Mesenchymal stem cell (in vitro differentiated cells and primary cell): ENCODE results near the gene ZNF616.

ENCODE experiments used
- DNase-seq: peaks from one replicate; pipeline ENCODE4 v3.0.0-alpha.2; 2013
- H2AFZ ChIP-seq: one replicate; pipeline ENCODE4 v1.6.1; 2013; ENCODE audit warnings: low read depth, mild to moderate bottlenecking, control low read depth, inconsistent platforms, low read length, moderate library complexity
- H2AK5ac ChIP-seq: 2 replicates; pipeline ENCODE4 v1.6.1; 2013; ENCODE audit warnings: low read length, moderate library complexity, mild to moderate bottlenecking, inconsistent platforms; ENCODE audit not compliant: severe bottlenecking
- H2BK120ac ChIP-seq: one replicate; pipeline ENCODE4 v1.6.1; 2013; ENCODE audit warnings: low read depth, mild to moderate bottlenecking, inconsistent platforms, low read length, moderate library complexity
- H2BK12ac ChIP-seq, 2 experiments: one replicate each; pipeline ENCODE4 v1.6.1; 2013; ENCODE audit warnings: inconsistent platforms in 2 of 2, low read length in 2 of 2, mild to moderate bottlenecking in 2 of 2, moderate library complexity in 2 of 2, control low read depth in 1 of 2
- H2BK15ac ChIP-seq: one replicate; pipeline ENCODE4 v1.6.1; 2013; ENCODE audit warnings: mild to moderate bottlenecking, low read depth, inconsistent platforms; ENCODE audit not compliant: poor library complexity, severe bottlenecking
- H2BK5ac ChIP-seq: 2 replicates; pipeline ENCODE4 v1.6.1; 2013; ENCODE audit warnings: low read depth, mild to moderate bottlenecking, low read length, control low read depth, inconsistent platforms; ENCODE audit not compliant: poor library complexity, severe bottlenecking
- H3K14ac ChIP-seq, 2 experiments: one replicate each; pipeline ENCODE4 v1.6.1; 2013; ENCODE audit warnings: inconsistent platforms in 2 of 2, low read length in 2 of 2, control low read depth in 1 of 2, mild to moderate bottlenecking in 1 of 2, moderate library complexity in 1 of 2
- H3K18ac ChIP-seq, 2 experiments: one replicate each; pipeline ENCODE4 v1.6.1; 2013; ENCODE audit warnings: inconsistent platforms in 2 of 2, low read length in 2 of 2, control low read depth in 1 of 2, low read depth in 1 of 2, mild to moderate bottlenecking in 1 of 2
- H3K23ac ChIP-seq, 2 experiments: one replicate each; pipeline ENCODE4 v1.6.1; 2013; ENCODE audit warnings: inconsistent platforms in 2 of 2, low read length in 2 of 2, mild to moderate bottlenecking in 2 of 2, moderate library complexity in 2 of 2, control low read depth in 1 of 2
- H3K27ac ChIP-seq: 2 replicates; pipeline ENCODE4 v1.5.1; 2013; ENCODE audit warnings: mild to moderate bottlenecking, moderate library complexity, low read length, control low read depth, inconsistent platforms; ENCODE audit not compliant: poor library complexity, severe bottlenecking
- H3K27me3 ChIP-seq, 2 experiments: 2 replicates each; pipeline versions ENCODE4 v1.6.1 to v1.7.0; 2013; ENCODE audit warnings: low read length in 2 of 2, mild to moderate bottlenecking in 2 of 2, moderate library complexity in 2 of 2, control low read depth in 1 of 2, inconsistent platforms in 1 of 2; ENCODE audit not compliant: control insufficient read depth in 1 of 2, insufficient read depth in 1 of 2
- H3K36me3 ChIP-seq, 2 experiments: 2 replicates each; pipeline versions ENCODE4 v1.6.1 to v1.7.0; 2013; ENCODE audit warnings: low read length in 2 of 2, control low read depth in 1 of 2, inconsistent platforms in 1 of 2, low read depth in 1 of 2, mild to moderate bottlenecking in 1 of 2; ENCODE audit not compliant: insufficient read depth in 2 of 2, control insufficient read depth in 1 of 2
- H3K4ac ChIP-seq, 2 experiments: one replicate each; pipeline ENCODE4 v1.6.1; 2013; ENCODE audit warnings: inconsistent platforms in 2 of 2, low read length in 2 of 2, mild to moderate bottlenecking in 2 of 2, moderate library complexity in 2 of 2, control low read depth in 1 of 2, low read depth in 1 of 2
- H3K4me1 ChIP-seq: 2 replicates; pipeline ENCODE4 v1.6.1; 2013; ENCODE audit warnings: low read depth, low read length, control low read depth; ENCODE audit not compliant: control insufficient read depth, insufficient read depth
- H3K4me2 ChIP-seq: 2 replicates; pipeline ENCODE4 v1.6.1; 2013; ENCODE audit warnings: low read length, mild to moderate bottlenecking, inconsistent platforms; ENCODE audit not compliant: poor library complexity, severe bottlenecking
- H3K4me3 ChIP-seq, 2 experiments: 2 replicates each; pipeline versions ENCODE4 v1.5.1 to v1.7.0; 2013; ENCODE audit warnings: low read length in 2 of 2, mild to moderate bottlenecking in 2 of 2, control low read depth in 1 of 2, low read depth in 1 of 2; ENCODE audit not compliant: insufficient read depth in 1 of 2
- H3K79me1 ChIP-seq: replicated peaks from 2 replicates; pipeline ENCODE4 v1.6.1; 2013; ENCODE audit warnings: mild to moderate bottlenecking, control low read depth, low read length, inconsistent platforms; ENCODE audit not compliant: poor library complexity, severe bottlenecking
- H3K9ac ChIP-seq: 2 replicates; pipeline ENCODE4 v1.7.0; 2013; ENCODE audit warnings: mild to moderate bottlenecking, low read length, moderate library complexity
- H3K9me3 ChIP-seq: 2 replicates; pipeline ENCODE4 v1.7.0; 2013; ENCODE audit warnings: mild to moderate bottlenecking, low read length; ENCODE audit not compliant: control insufficient read depth
- H4K8ac ChIP-seq: one replicate; pipeline ENCODE4 v1.6.1; 2013; ENCODE audit warnings: inconsistent platforms, mild to moderate bottlenecking, low read length, moderate library complexity
- H4K91ac ChIP-seq: one replicate; pipeline ENCODE4 v1.6.1; 2013; ENCODE audit warnings: mild to moderate bottlenecking, low read length, inconsistent platforms
- WGBS: methylation state at CpG from one replicate; pipeline ENCODE4 v1.1.7; 2013; ENCODE audit warnings: mixed read lengths; 5-methylcytosine and 5-hydroxymethylcytosine counted together

The ZNF616 gene

DNA sequence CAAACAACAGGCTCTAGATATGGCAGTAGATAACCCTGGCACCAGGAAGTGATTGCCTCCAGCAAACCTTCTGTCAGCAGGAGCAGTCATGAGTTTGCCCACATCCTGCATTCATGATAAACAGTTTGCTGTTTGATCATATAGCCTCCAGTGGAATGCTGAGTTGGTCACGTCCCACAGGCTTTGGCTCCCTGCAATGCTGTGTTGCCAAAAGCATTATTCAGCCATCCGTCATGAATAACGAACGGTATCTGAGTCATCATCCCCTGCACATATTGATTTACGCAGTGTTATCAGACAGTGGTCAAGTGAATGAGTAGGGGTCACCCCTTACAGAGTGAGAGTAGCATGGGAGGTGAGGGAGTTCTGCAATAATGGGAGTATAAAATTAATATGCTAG is 69.2 kb downstream of the ZNF616 start:
- peaks cover 99% of the 10 kb centered on the region for H3K9me3 ChIP-seq
- no peak overlapping the region for H2BK12ac ChIP-seq
- H2AFZ ChIP-seq, result no peak overlapping the region
- no peak overlapping the region for H2BK5ac ChIP-seq
- H3K14ac ChIP-seq, result no peak overlapping the region
- no peak overlapping the region for H3K23ac ChIP-seq
- peaks cover 19% of the 10 kb centered on the region for H3K79me1 ChIP-seq
- no peak overlapping the region for H3K9ac ChIP-seq
- H4K8ac ChIP-seq, result no peak overlapping the region
- peaks cover 44 to 97% of the 10 kb centered on the region in 2 experiments for H3K36me3 ChIP-seq
- H3K18ac ChIP-seq, result no peak overlapping the region
- H2BK120ac ChIP-seq, result no peak overlapping the region
- H3K4me3 ChIP-seq, result peak overlapping the region in 1 of 2 experiments; percentile 59
- H3K27ac ChIP-seq, result no peak overlapping the region
- no peaks in the 10 kb centered on the region for H3K4me1 ChIP-seq
- H2AK5ac ChIP-seq, result no peak overlapping the region
- H3K4me2 ChIP-seq, result no peak overlapping the region
- no peaks in the 10 kb centered on the region for H3K27me3 ChIP-seq
- no peak overlapping the region for H2BK15ac ChIP-seq
- DNase-seq, result no peak
- no peak overlapping the region for H3K4ac ChIP-seq
- WGBS, result 94% methylated on average over 5 of the region's 5 CpGs
- H4K91ac ChIP-seq, result no peak overlapping the region

DNA sequence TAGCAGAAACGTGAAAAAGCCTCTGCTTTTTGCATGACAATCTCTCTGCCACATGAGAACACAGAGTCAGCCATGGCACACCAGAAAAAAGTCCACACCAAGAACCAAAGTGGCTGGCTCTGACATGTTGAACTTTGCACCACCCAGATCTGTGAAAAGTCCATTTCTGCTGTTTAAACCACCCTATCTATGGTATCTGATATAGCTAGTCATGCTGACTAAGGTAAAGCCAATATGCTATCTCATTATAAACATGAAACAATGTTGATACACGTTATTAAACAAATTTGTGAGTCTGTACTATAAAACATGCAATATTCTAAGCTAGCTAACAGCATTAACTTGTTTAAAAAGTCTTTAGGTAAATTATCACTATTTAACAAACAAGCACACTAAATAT is 70.1 kb downstream of the ZNF616 start:
- whole genome bisulfite sequencing, result 91% methylated on average over 1 of the region's 2 CpGs
- H2BK12ac ChIP-seq, result no peak overlapping the region
- H3K4me3 ChIP-seq, result peak overlapping the region in 1 of 2 experiments; percentile 59
- H2AFZ ChIP-seq, result no peak overlapping the region
- H4K91ac ChIP-seq, result no peak overlapping the region
- no peaks in the 10 kb centered on the region for H3K4me1 ChIP-seq
- peaks cover 99% of the 10 kb centered on the region for H3K9me3 ChIP-seq
- no peak overlapping the region for H2BK15ac ChIP-seq
- H3K18ac ChIP-seq, result no peak overlapping the region
- H2BK5ac ChIP-seq, result no peak overlapping the region
- no peak for DNase-seq
- H3K27ac ChIP-seq, result no peak overlapping the region
- H3K36me3 ChIP-seq, result peaks cover 44 to 97% of the 10 kb centered on the region in 2 experiments
- H2AK5ac ChIP-seq, result no peak overlapping the region
- peaks cover 16% of the 10 kb centered on the region for H3K79me1 ChIP-seq
- H4K8ac ChIP-seq, result no peak overlapping the region
- H3K4ac ChIP-seq, result no peak overlapping the region
- no peak overlapping the region for H3K14ac ChIP-seq
- no peaks in the 10 kb centered on the region for H3K27me3 ChIP-seq
- H2BK120ac ChIP-seq, result no peak overlapping the region
- H3K9ac ChIP-seq, result no peak overlapping the region
- H3K4me2 ChIP-seq, result no peak overlapping the region
- H3K23ac ChIP-seq, result no peak overlapping the region

DNA sequence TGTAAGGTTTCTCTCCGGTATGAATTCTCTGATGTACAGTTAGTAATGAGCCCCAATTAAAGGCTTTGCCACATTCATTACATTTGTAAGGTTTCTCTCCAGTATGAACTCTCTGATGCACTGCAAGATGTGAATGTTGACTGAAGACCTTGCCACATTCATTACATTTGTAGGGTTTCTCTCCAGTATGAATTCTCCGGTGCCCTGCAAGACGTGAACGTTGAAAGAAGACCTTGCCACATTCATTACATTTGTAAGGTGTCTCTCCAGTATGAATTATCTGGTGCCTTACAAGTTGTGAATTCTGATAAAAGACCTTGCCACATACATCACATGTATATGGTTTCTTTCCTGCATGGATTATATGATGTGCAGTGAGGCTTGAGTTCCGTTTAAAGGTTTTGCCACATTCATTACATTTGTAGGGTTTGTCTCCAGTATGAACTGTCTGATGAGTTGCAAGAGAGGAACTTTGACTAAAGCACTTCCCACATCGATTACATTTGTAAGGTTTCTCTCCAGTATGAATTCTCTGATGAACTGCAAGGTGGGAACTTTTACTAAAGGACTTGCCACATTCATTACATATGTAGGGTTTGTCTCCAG is 73.4 kb downstream of the ZNF616 start:
- Histone ChIP-seq H3K27me3 (no peaks in the 10 kb centered on the region), H2AFZ (no peak overlapping the region), H4K8ac (no peak overlapping the region), H3K79me1 (peaks cover 24% of the 10 kb centered on the region), H3K4ac (no peak overlapping the region), H2BK15ac (no peak overlapping the region), H3K18ac (no peak overlapping the region), H3K4me3 (peak overlapping the region in 1 of 2 experiments; percentile 57), H3K4me2 (no peak overlapping the region), H3K36me3 (peaks cover 48 to 91% of the 10 kb centered on the region in 2 experiments), H3K9ac (no peak overlapping the region), H2AK5ac (no peak overlapping the region), H3K14ac (no peak overlapping the region), H4K91ac (no peak overlapping the region), H3K23ac (no peak overlapping the region), H3K4me1 (no peaks in the 10 kb centered on the region), H3K27ac (no peak overlapping the region), H2BK120ac (no peak overlapping the region), H2BK5ac (no peak overlapping the region), H3K9me3 (peaks cover 98% of the 10 kb centered on the region), H2BK12ac (no peak overlapping the region)
- no peak for DNase-seq
- 98% methylated on average over 5 of the region's 6 CpGs for WGBS

DNA sequence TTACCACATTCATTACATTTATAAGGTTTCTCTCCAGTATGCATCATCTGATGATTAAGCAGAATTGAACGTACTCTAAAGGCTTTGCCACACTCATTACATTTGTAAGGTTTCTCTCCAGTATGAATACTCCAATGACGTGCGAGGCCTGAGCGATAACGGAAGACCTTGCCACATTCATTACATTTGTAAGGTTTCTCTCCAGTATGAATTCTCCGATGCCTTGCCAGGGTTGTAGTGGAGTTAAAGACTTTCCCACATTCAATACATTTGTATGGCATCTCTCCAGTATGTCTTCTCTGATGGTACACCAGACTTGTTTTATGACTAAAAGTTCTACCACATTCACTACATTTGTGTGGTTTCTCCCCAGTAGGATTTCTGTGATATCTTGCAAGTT is 74.3 kb downstream of the ZNF616 start:
- WGBS, result 98% methylated on average over 5 of the region's 6 CpGs

More for the DNA sequence above, 74.3 kb downstream of the ZNF616 start:
- no peak overlapping the region for H4K91ac ChIP-seq
- DNase-seq, result no peak
- no peaks in the 10 kb centered on the region for H3K4me1 ChIP-seq
- no peak overlapping the region for H3K4me2 ChIP-seq
- no peak overlapping the region for H3K9ac ChIP-seq
- H3K4ac ChIP-seq, result no peak overlapping the region
- H3K23ac ChIP-seq, result no peak overlapping the region
- H2BK15ac ChIP-seq, result no peak overlapping the region
- no peak overlapping the region for H2AFZ ChIP-seq
- H3K14ac ChIP-seq, result no peak overlapping the region
- H2BK5ac ChIP-seq, result no peak overlapping the region
- no peak overlapping the region for H2BK12ac ChIP-seq
- H3K9me3 ChIP-seq, result peaks cover 98% of the 10 kb centered on the region
- H2BK120ac ChIP-seq, result no peak overlapping the region
- peak overlapping the region in 1 of 2 experiments; percentile 57 for H3K4me3 ChIP-seq
- H3K36me3 ChIP-seq, result peaks cover 46 to 91% of the 10 kb centered on the region in 2 experiments
- H3K18ac ChIP-seq, result no peak overlapping the region
- no peak overlapping the region for H4K8ac ChIP-seq
- H3K27me3 ChIP-seq, result no peaks in the 10 kb centered on the region
- H3K79me1 ChIP-seq, result peaks cover 28% of the 10 kb centered on the region
- H3K27ac ChIP-seq, result no peak overlapping the region
- no peak overlapping the region for H2AK5ac ChIP-seq
